RCC 7860 (cell line): ENCODE data around the gene DGCR8.

Source experiments
- DNase-seq: peaks from one replicate; pipeline ENCODE4 v3.0.0-alpha.2; 2015; ENCODE audit warnings: low spot score
- FAIRE-seq: peaks from 2 replicates; lab custom pipeline; 2012; peaks lifted over from hg19 to GRCh38; lab: Jason Lieb, UNC

The DGCR8 gene

DNA sequence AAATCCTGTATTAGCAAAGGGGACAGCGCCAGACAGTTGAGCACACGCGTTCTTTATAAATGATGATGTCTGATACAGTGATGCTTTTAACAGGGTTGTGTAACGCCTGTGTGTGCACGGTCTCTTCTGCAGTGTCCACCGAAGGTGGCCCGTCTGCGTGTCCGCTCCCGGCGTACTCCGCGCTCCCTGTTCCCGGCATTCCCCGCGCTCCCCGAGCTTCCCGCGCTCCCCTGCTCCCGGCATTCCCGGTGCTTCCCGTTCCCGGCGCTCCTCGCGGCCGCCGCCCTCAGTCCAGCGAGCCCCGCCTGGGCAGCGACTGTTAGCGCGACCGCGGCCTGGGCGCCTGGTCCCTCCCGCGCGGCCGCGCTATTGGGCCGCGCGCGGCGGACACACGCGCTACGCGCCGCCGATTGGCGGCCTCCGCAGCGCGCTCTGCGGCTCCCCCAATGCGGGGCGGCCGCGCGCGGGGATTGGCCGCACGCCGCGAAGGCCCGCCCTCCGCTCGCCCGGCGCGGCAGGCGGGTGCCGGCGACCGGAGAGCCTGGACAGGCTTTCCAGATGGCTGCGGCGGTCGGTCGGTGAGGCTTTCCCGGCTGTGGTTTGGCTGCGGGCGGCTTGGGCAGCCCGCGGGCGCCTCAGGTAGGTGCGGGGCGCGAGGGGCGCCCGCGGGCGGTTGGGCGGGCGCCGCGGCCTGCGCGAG, at the start of gene DGCR8:
Gene DGCR8 (plus strand): TSS at position 497 of the 700 bp plus-strand sequence. CDS start 5,723 bp downstream, outside the sequence.
- no peak for FAIRE-seq
- peak; percentile 81 for DNase-seq

- DNase-seq (no peak), FAIRE-seq (no peak)
These were observed 48.2 kb upstream of the DGCR8 start for GRCh38 chr22:20031732-20032406.

DNA sequence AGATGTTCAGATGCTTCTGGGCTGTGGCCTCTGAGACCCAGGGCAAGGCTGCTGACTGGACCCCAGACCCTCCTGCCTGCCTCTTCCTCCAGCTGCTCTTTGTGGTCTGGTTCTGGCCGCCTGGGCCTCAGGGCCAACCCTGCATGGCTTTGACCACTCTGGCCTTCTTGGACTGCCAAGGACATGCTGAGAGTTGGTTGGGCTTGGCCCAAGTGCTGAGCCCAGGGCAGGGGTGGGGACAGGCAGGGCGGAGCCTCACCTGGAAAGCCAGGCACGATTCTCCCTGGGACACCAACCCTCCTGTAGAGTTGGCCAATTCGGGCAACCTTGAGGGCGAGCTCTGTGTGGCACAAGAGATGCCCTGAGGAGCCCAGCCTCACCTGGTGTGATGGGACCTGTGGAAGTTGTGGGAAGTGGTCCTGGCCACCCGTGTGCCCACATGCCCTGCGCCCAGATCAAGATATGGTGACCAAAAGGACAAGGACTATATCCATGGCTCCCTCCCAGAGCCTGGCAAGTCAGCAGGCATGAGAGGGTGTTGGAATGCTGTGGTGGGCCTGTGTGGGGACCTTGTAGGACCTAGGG, 47.5 kb upstream of the DGCR8 start:
- FAIRE-seq (no peak), DNase-seq (no peak)

GRCh38 chr22:20033045-20033706, 46.9 kb upstream of the DGCR8 start:
- no peak for FAIRE-seq
- no peak for DNase-seq

DNA sequence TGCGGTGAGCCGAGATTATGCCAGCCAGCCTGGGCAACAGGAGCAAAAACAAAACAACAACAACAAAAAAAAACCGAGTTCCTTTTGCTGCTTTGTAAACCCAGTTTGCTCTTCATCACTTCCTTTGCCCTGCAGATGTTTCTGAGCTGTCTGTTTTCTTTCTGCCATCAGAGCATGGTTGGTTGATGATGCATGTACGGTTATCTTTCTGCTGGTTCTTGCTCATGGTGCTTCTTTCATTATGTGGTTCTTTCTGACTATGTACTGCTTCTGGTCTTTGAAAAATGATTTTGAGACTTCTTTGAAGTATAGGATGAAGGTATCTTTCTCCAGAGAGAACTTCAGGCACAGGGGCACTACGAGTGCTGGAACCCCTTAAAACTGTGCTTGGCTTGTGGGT, 45.9 kb upstream of the DGCR8 start:
- no peak for FAIRE-seq
- DNase-seq, result no peak

DNA sequence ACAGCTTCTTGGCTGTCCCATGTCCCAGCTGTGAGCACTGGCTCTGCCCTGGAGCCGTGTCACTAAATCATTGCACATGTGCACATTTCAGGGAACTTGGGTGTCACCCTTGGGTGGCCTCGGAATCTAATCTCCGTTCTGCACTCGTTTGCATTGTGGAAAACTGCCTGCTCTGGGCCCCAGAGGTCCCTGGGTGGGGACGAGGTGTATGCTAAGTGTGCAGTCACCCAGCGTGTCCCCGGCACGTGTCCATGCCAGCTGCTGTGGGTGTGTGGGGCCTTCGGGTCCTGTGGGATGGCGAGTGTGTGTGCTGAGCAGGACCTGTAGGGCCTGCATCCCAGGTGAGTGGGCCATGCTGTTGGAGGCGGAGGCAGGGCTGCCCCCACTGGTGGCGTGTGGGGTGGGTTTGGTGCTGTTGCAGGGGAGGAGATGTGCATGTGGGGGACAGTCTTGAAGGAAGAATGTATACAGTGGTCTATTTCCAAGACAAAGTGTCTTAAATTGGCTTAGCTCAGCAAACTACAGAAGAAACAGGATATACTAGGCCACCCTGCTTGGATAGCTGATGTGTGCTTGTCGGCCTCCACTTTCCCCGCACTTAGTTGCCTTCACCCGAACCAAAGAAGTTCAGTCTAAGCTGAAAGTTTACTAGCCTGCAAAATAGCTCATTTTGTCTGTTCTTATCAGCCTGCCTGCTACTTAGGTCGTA, 44.5 kb upstream of the DGCR8 start:
- FAIRE-seq, result no peak
- DNase-seq, result no peak

DNA sequence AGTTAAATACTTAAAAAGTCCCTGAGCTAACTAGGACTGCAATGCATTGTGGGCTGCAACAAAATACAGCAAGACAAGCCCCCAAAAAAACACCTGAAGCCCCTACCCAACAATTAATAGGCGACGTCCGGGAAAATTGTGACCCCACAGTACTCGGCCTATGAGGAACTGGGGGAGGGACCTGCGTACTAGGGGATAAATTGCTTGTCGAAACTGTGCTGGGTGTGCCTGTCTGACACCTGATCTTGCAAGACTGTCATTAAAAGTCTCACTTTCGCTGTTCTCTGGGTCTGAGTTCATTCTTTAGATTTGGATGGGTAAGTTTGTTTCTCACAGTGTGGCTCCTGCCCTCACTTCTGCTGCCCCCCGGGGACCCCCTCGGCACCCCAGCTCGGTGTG, 44.0 kb upstream of the DGCR8 start:
- no peak for FAIRE-seq
- no peak for DNase-seq

DNA sequence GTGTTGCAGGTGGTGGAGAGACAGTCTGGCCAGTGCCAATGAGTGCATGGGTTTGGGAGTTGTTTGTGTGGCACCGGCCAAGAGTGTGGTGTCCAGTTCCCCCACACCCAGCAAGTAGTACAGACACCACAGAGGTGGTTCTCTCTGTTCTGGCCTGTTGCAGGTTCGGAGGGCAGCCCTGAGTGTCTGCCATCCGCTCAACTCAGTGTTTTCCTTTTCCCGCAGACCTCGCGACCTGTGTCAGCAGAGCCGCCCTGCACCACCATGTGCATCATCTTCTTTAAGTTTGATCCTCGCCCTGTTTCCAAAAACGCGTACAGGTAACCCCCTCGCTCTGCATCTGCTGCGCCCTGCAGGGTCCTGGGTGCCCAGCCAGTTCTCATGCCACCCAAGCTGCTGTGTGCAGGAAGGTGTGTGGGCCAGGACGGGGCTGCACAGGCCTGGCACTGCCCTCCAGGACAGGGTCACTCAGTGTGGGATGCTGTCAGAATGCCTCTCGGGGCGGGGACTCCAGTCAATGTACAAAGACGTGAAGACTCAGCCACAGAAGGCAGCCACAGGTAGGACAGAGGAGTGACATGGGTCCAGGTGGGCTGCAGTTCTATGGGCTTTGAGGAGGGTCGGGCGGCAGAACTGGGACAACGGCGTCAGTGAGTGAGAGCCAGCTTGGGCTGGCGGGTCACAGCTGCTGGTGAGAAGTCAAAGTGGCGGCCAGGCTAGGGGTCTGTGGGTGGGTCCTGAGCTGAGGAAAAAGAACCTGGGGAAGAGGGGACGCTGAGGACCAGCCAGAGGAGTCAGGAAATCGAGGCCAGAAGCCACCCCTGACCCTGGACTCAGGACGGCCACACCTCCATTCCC, 43.3 kb upstream of the DGCR8 start:
- FAIRE-seq (no peak), DNase-seq (no peak)

GRCh38 chr22:20037419-20037818, 42.6 kb upstream of the DGCR8 start:
- FAIRE-seq (no peak), DNase-seq (no peak)

DNA sequence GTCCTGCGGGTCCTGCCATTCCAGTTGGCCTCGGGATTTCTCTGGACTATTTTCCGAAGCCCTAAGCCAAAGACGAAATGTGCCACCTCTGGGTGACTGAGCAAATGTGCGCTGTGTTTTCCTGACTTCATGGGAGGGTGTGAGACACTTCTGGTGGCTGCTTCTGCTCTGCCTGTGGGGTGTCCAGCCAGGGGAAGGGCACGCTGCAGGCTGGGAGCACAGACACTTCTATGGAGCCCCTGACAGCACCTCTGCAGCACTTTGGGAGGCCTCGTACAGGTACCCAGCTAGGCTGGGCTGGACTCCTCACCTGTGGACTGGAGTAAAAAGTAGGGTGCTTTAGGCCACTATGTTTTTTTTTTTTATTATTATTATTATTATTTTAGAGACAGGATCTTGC, 41.5 kb upstream of the DGCR8 start:
- FAIRE-seq (no peak), DNase-seq (no peak)

DNA sequence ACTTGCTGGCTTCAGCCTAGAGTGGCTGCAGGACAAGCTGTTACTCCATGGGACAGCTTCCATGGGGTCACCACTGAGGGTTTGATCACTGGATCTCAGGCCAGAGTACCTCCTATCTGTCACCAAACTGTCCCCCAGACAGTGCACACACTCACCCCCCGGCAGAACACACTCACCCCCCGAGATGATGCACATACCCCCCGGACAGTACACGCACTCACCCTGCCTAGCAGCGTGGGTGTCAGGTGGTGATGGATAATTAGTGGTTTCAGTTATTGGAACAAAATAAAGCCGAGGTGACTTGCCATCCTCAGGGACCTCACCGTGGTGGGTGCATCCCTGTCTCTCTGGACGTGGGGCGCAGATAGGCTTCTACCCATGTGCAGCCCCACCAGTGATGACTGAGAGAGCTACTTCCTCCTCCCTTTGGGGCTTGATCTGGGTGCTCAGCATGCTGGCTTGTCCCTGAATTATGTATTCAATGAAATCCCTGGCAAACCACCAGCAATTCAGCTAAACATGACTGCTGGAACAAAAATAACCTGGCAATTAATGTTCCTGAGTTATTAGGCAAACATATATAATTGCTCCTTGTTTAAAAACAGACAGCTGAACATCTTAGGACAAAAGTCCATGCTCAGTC, 40.2 kb upstream of the DGCR8 start:
- FAIRE-seq (no peak), DNase-seq (no peak)

GRCh38 chr22:20040327-20041200, 39.5 kb upstream of the DGCR8 start:
- DNase-seq, result no peak
- no peak for FAIRE-seq

- FAIRE-seq (no peak), DNase-seq (no peak)
These were observed 36.7 kb upstream of the DGCR8 start for GRCh38 chr22:20043057-20043996.

DNA sequence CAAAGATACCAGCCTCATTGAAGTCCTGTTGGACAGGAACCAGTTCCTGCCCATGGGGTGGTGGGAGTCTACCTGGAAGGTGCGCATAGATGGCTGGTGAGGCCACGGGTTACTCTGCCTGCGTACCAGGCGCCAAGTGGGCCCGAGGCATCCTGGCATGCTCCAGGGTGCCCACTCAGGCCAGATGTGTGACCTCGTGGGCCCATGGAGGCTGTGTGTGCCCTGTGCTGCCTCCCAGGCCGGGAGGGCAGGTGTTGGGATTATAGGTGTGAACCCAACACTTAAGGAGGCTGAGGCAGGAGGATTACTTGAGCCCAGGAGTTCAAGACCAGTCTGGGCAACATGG, 36.1 kb upstream of the DGCR8 start:
- FAIRE-seq (no peak), DNase-seq (no peak)

- DNase-seq (no peak), FAIRE-seq (no peak)
These were observed 35.4 kb upstream of the DGCR8 start for GRCh38 chr22:20044495-20045151.

GRCh38 chr22:20046730-20047129, 33.3 kb upstream of the DGCR8 start:
- FAIRE-seq, result no peak
- no peak for DNase-seq

DNA sequence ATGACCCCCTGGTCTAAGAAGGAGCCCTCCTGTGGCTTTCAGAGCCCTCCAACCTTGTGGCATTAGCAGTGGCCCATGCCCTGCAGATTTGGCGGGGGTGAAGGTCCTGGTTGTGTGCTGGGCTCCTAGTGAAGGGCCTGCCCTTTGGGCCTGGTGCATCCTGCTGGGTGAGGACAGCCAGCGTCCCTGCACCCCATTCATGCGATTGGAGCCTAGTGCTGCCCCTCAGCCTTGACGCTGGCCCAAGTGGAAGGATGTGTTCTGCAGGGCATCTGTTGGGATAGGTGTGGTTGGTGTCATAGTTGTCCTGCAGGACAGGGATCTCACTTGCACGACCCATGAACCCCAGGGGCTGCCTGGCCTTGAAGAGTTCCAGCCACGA, 28.1 kb upstream of the DGCR8 start:
- DNase-seq (no peak), FAIRE-seq (no peak)
